Measurements from ENCODE around the gene JSRP1.

JSRP1 gene

DNA sequence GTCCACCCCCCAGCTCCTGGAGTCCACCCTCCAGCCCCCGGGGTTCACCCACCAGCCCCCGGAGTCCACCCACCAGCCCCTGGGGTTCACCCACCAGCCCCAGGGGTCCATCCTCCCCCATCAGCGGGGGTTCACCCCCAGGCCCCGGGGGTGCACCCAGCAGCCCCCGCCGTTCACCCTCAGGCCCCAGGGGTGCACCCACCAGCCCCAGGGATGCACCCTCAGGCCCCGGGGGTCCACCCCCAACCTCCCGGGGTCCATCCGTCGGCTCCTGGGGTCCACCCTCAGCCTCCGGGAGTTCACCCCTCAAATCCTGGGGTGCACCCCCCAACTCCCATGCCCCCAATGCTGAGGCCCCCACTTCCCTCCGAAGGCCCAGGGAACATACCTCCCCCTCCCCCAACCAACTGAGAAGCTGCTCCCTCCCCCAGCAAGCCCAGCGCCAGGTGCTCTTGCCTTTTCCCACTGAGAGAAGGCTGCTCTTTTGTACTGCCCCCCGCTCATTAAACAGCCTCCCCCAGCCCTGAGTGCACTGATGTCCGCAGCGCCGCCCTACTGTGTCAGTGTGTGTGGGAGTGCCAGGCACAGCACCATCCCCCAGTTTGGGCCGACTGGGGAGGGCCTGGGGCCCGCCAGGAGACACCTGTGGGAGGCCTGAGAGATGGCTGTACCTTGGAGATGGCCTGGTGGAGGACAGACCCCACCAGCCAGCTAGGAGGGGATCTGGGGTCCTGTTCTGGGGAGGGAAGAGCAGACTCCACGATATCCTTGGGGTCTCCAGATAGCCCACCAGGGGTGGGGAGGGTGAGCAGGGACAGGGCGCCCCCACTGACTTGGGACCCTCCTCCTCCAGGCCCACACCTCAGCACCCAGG lies 7.8 kb downstream of the JSRP1 start (continued):
- TF ChIP-seq ZNF585B (tag by site-specific recombination; IDR thresholded peaks at IDR 0.05) = no peak
- 0 out of 2 replicates have a peak, but pooled peaks have one; percentile 15 for TF ChIP-seq ZNF600 (tag by site-specific recombination; IDR thresholded peaks at IDR 0.05)
- TF ChIP-seq ZFHX2 (tag by site-specific recombination; conservative IDR thresholded peaks at IDR 0.05) = peak; percentile 54
- TF ChIP-seq, protein P1, sequence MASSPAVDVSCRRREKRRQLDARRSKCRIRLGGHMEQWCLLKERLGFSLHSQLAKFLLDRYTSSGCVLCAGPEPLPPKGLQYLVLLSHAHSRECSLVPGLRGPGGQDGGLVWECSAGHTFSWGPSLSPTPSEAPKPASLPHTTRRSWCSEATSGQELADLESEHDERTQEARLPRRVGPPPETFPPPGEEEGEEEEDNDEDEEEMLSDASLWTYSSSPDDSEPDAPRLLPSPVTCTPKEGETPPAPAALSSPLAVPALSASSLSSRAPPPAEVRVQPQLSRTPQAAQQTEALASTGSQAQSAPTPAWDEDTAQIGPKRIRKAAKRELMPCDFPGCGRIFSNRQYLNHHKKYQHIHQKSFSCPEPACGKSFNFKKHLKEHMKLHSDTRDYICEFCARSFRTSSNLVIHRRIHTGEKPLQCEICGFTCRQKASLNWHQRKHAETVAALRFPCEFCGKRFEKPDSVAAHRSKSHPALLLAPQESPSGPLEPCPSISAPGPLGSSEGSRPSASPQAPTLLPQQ (tag by site-specific recombination; IDR thresholded peaks at IDR 0.05) = peak; percentile 33; the same call in 1 of the 2 replicates
- TF ChIP-seq ZNF843 (tag by site-specific recombination; IDR thresholded peaks at IDR 0.05) = no peak
- no peak for TF ChIP-seq ZNF311 (tag by site-specific recombination; IDR thresholded peaks at IDR 0.05; ENCODE audit: borderline replicate concordance)
- no peak for TF ChIP-seq KLF9 (tag by site-specific recombination; IDR thresholded peaks at IDR 0.05; ENCODE audit: low read depth)
- no peak for TF ChIP-seq ZNF292 (tag by site-specific recombination; IDR thresholded peaks at IDR 0.05; ENCODE audit: borderline replicate concordance, low read depth)
- TF ChIP-seq, protein P2, sequence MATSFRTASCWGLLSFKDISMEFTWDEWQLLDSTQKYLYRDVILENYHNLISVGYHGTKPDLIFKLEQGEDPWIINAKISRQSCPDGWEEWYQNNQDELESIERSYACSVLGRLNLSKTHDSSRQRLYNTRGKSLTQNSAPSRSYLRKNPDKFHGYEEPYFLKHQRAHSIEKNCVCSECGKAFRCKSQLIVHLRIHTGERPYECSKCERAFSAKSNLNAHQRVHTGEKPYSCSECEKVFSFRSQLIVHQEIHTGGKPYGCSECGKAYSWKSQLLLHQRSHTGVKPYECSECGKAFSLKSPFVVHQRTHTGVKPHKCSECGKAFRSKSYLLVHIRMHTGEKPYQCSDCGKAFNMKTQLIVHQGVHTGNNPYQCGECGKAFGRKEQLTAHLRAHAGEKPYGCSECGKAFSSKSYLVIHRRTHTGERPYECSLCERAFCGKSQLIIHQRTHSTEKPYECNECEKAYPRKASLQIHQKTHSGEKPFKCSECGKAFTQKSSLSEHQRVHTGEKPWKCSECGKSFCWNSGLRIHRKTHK (tag by site-specific recombination; IDR thresholded peaks at IDR 0.05) = no peak
- TF ChIP-seq, protein P3, sequence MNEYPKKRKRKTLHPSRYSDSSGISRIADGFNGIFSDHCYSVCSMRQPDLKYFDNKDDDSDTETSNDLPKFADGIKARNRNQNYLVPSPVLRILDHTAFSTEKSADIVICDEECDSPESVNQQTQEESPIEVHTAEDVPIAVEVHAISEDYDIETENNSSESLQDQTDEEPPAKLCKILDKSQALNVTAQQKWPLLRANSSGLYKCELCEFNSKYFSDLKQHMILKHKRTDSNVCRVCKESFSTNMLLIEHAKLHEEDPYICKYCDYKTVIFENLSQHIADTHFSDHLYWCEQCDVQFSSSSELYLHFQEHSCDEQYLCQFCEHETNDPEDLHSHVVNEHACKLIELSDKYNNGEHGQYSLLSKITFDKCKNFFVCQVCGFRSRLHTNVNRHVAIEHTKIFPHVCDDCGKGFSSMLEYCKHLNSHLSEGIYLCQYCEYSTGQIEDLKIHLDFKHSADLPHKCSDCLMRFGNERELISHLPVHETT (tag by site-specific recombination; IDR thresholded peaks at IDR 0.05) = no peak
- no peak for TF ChIP-seq BCL11A (tag by site-specific recombination; IDR thresholded peaks at IDR 0.05; ENCODE audit: low read depth)
- no peak for TF ChIP-seq ZNF214 (tag by site-specific recombination; IDR thresholded peaks at IDR 0.05; ENCODE audit: borderline replicate concordance)
- TF ChIP-seq ZNF10 (tag by site-specific recombination; IDR thresholded peaks at IDR 0.05) = no peak
- no peak for TF ChIP-seq BCL11B (tag by site-specific recombination; IDR thresholded peaks at IDR 0.05; ENCODE audit: low read depth)
- TF ChIP-seq ZNF623 (tag by site-specific recombination; IDR thresholded peaks at IDR 0.05) = no peak
- no peak for TF ChIP-seq ZNF335 (tag by site-specific recombination; conservative IDR thresholded peaks at IDR 0.05)
- TF ChIP-seq RBAK (tag by site-specific recombination; IDR thresholded peaks at IDR 0.05) = no peak
- TF ChIP-seq ZBTB17 (tag by site-specific recombination; IDR thresholded peaks at IDR 0.05) = no peak
- no peak for TF ChIP-seq ZNF558 (tag by site-specific recombination; IDR thresholded peaks at IDR 0.05)
- no peak for TF ChIP-seq ZNF629 (tag by site-specific recombination; IDR thresholded peaks at IDR 0.05)
- TF ChIP-seq GLIS2 (tag by site-specific recombination; IDR thresholded peaks at IDR 0.05) = no peak
- no peak for TF ChIP-seq ZNF777 (tag by site-specific recombination; IDR thresholded peaks at IDR 0.05; ENCODE audit: borderline replicate concordance)
- TF ChIP-seq, protein P4, sequence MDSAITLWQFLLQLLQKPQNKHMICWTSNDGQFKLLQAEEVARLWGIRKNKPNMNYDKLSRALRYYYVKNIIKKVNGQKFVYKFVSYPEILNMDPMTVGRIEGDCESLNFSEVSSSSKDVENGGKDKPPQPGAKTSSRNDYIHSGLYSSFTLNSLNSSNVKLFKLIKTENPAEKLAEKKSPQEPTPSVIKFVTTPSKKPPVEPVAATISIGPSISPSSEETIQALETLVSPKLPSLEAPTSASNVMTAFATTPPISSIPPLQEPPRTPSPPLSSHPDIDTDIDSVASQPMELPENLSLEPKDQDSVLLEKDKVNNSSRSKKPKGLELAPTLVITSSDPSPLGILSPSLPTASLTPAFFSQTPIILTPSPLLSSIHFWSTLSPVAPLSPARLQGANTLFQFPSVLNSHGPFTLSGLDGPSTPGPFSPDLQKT (IDR thresholded peaks at IDR 0.05; ENCODE audit: borderline replicate concordance, low read depth, low read length) = no peak
- TF ChIP-seq ZBTB1 (tag by site-specific recombination; IDR thresholded peaks at IDR 0.05) = no peak
- TF ChIP-seq ZNF112 (tag by site-specific recombination; IDR thresholded peaks at IDR 0.05) = no peak

Data from HEK293 (cell line).